CD14-positive monocyte (primary cell): ENCODE data around the gene CPEB1. TPM values are rescaled to one million over a fixed set of nuclear protein-coding genes. Genes with fewer than 3 reads are reported as not detected.

Experiments
- DNase-seq, 3 donors: peaks; one replicate each; pipeline ENCODE4 v3.0.0-alpha.2; 2011 to 2022
- H2AFZ ChIP-seq: 2 replicates; pipeline ENCODE4 v1.6.0; 2012; ENCODE audit warnings: mild to moderate bottlenecking, low read depth, low read length, inconsistent platforms; ENCODE audit not compliant: insufficient read depth, poor library complexity, severe bottlenecking
- H3K27ac ChIP-seq, 2 donors: 1 replicate in 1 of 2; 2 replicates in 1 of 2; pipeline ENCODE4 v1.5.1; 2012 to 2013; ENCODE audit warnings: low read length in 2 of 2, control low read depth in 1 of 2, inconsistent platforms in 1 of 2, low read depth in 1 of 2, mild to moderate bottlenecking in 1 of 2
- H3K27me3 ChIP-seq, 2 donors: one replicate each; pipeline versions ENCODE4 v1.6.0 to v1.6.1; 2011 to 2013; ENCODE audit warnings: low read length in 2 of 2; ENCODE audit not compliant: control insufficient read depth in 2 of 2, insufficient read depth in 2 of 2
- H3K36me3 ChIP-seq, 2 donors: replicated peaks in 1 of 2; 1 replicate in 1 of 2; 2 replicates in 1 of 2; pipeline versions ENCODE4 v1.5.1 to v1.6.1; 2012 to 2013; ENCODE audit warnings: low read length in 2 of 2, control low read depth in 1 of 2, inconsistent platforms in 1 of 2, mild to moderate bottlenecking in 1 of 2; ENCODE audit not compliant: insufficient read depth in 2 of 2, control insufficient read depth in 1 of 2
- H3K4me1 ChIP-seq, 2 donors: 1 replicate in 1 of 2; 2 replicates in 1 of 2; pipeline versions ENCODE4 v1.5.1 to v1.6.1; 2012 to 2013; ENCODE audit warnings: low read length in 2 of 2, control low read depth in 1 of 2, inconsistent platforms in 1 of 2, mild to moderate bottlenecking in 1 of 2, moderate library complexity in 1 of 2; ENCODE audit not compliant: insufficient read depth in 2 of 2, control insufficient read depth in 1 of 2
- H3K4me2 ChIP-seq: replicated peaks from 2 replicates; pipeline ENCODE3; 2012; ENCODE audit warnings: low read length, moderate library complexity, mild to moderate bottlenecking; ENCODE audit not compliant: poor library complexity, severe bottlenecking; ENCODE audit errors: extremely low read depth
- H3K4me3 ChIP-seq, 3 experiments: fragments of 200-600 bp in 1 of 3; sonication (generic) in 1 of 3; replicated peaks in 1 of 3; 1 replicate in 2 of 3; 2 replicates in 1 of 3; pipeline ENCODE4 v1.5.1; 2011 to 2013; ENCODE audit warnings: low read length in 3 of 3, mild to moderate bottlenecking in 3 of 3, control low read depth in 2 of 3, low read depth in 2 of 3, inconsistent platforms in 1 of 3, moderate library complexity in 1 of 3
- H3K79me2 ChIP-seq: 2 replicates; pipeline ENCODE4 v1.6.0; 2012; ENCODE audit warnings: mild to moderate bottlenecking, control low read depth, inconsistent platforms, low read length, moderate library complexity; ENCODE audit not compliant: insufficient read depth
- H3K9ac ChIP-seq: 2 replicates; pipeline ENCODE4 v1.6.0; 2017; ENCODE audit warnings: low read length, mild to moderate bottlenecking; ENCODE audit not compliant: insufficient read depth, poor library complexity, severe bottlenecking
- H3K9me3 ChIP-seq, 2 donors: replicated peaks in 1 of 2; 1 replicate in 1 of 2; 2 replicates in 1 of 2; pipeline versions ENCODE4 v1.5.1 to v1.6.1; 2012 to 2013; ENCODE audit warnings: low read length in 2 of 2, control low read depth in 1 of 2; ENCODE audit not compliant: control insufficient read depth in 1 of 2, insufficient read depth in 1 of 2
- H4K20me1 ChIP-seq: 2 replicates; pipeline ENCODE4 v1.6.0; 2012; ENCODE audit warnings: mild to moderate bottlenecking, low read length, control low read depth, moderate library complexity; ENCODE audit not compliant: insufficient read depth
- H3K27ac Mint-ChIP-seq, 7 donors: one replicate each; pipeline ENCODE4 v1.8.0; 2020; ENCODE audit warnings: mild to moderate bottlenecking in 7 of 7, mixed read lengths in 7 of 7, moderate library complexity in 6 of 7, inconsistent platforms in 2 of 7
- H3K27me3 Mint-ChIP-seq, 3 donors: one replicate each; pipeline ENCODE4 v1.8.0; 2021 to 2022; ENCODE audit warnings: low read depth in 3 of 3, mild to moderate bottlenecking in 3 of 3, mixed read lengths in 3 of 3, moderate library complexity in 3 of 3, inconsistent platforms in 1 of 3
- H3K36me3 Mint-ChIP-seq, 2 donors: one replicate each; pipeline ENCODE4 v1.8.0; 2020; ENCODE audit warnings: mixed read lengths in 2 of 2, inconsistent platforms in 1 of 2, mild to moderate bottlenecking in 1 of 2
- H3K4me1 Mint-ChIP-seq: one replicate; pipeline ENCODE4 v1.8.0; 2020; ENCODE audit warnings: mild to moderate bottlenecking, mixed read lengths
- H3K4me3 Mint-ChIP-seq, 2 donors: one replicate each; pipeline ENCODE4 v1.8.0; 2020; ENCODE audit warnings: mild to moderate bottlenecking in 2 of 2, mixed read lengths in 2 of 2, moderate library complexity in 1 of 2
- H3K9me3 Mint-ChIP-seq, 7 donors: one replicate each; pipeline ENCODE4 v1.8.0; 2020 to 2022; ENCODE audit warnings: mixed read lengths in 7 of 7, mild to moderate bottlenecking in 6 of 7, moderate library complexity in 6 of 7, inconsistent platforms in 2 of 7
- CTCF ChIP-seq: fragments of 200-600 bp; IDR thresholded peaks from one replicate; pipeline ENCODE4 v1.8.0; 2022; ENCODE audit warnings: antibody characterized with exemption, mild to moderate bottlenecking
- WGBS: methylation state at CpG from one replicate; pipeline ENCODE4 v1.1.5; 2013; ENCODE audit warnings: missing lambda C conversion rate; ENCODE audit not compliant: insufficient coverage; 5-methylcytosine and 5-hydroxymethylcytosine counted together
- intact Hi-C, 2 donors: fragments of 100-400 bp; cut with micrococcal nuclease; formaldehyde crosslinking; loops; one replicate each; pipeline versions ENCODE4 v1.15.0 to v1.15.1; 2023
- polyA plus RNA-seq, 3 donors: library from polyadenylated mRNA; depleted of rRNA in 1 of 3; unstranded in 2 of 3; stranded (reverse) in 1 of 3; fragments of 300-500 nt in 2 of 3; fragments of >200 nt in 1 of 3; fragmentation: Illumina TruSeq in 2 of 3; gene quantifications; 1 replicate in 2 of 3; 2 replicates in 1 of 3; pipeline ENCODE4 v1.2.3, GENCODE V29; 2012 to 2021

The CPEB1 gene
- polyA plus RNA-seq, 3 donors: not detected

- Mint-ChIP-seq H3K36me3 (peaks cover 42 to 46% of the 10 kb centered on the region in 2 donors), H3K27ac (peak overlapping the region in 2 of 7 donors; percentile 4 to 64)
Observed at GRCh38 chr15:82532383-82532990, 114.7 kb downstream of the CPEB1 start.

More at GRCh38 chr15:82532383-82532990, 114.7 kb downstream of the CPEB1 start:
- Histone ChIP-seq H3K4me2 (no peak overlapping the region), H3K9me3 (no peaks in the 10 kb centered on the region), H3K4me1 (peaks cover 0 to 3% of the 10 kb centered on the region in 2 donors), H3K27ac (no peak overlapping the region), H3K36me3 (peaks cover 23 to 47% of the 10 kb centered on the region in 2 donors), H4K20me1 (peaks cover 19% of the 10 kb centered on the region), H3K4me3 (no peak overlapping the region), H3K27me3 (no peaks in the 10 kb centered on the region), H2AFZ (no peak overlapping the region), H3K79me2 (peaks cover 3% of the 10 kb centered on the region), H3K9ac (no peak overlapping the region)
- intact Hi-C loops: loop anchor here (5.0 to 10.0 kb wide), 2 partner anchors 465 to 472 kb away; no protein-coding TSS in a partner anchor
- Mint-ChIP-seq H3K4me1 (peaks cover 9% of the 10 kb centered on the region), H3K4me3 (no peak overlapping the region), H3K27me3 (peaks cover 0 to 2% (median 2%) of the 10 kb centered on the region in 3 donors), H3K9me3 (peaks cover 0 to 3% (median 0%) of the 10 kb centered on the region in 7 donors)
- WGBS: 87% methylated on average over 8 of the region's 9 CpGs
- no peak for TF ChIP-seq CTCF
- DNase-seq: no peak
